ENCODE results near the gene KCNN4. TPM values are rescaled to one million over a fixed set of nuclear protein-coding genes. Genes with fewer than 3 reads are reported as not detected.
A peak's percentile ranks its signal among the peaks of the same experiment; 100 is the strongest.

KCNN4 gene
- total RNA-seq, 1 experiment from 2014 or later = 92.7 TPM

- H3K79me2 ChIP-seq (ENCODE audit: low read depth) = peaks cover 15% of the 10 kb centered on the region; the same call in 1 of the 2 replicates
- H3K36me3 ChIP-seq (ENCODE audit: low read depth) = no peaks in the 10 kb centered on the region
- H3F3A ChIP-seq (ENCODE audit: insufficient read depth, low read depth) = peaks cover 54% of the 10 kb centered on the region
- H3K27me3 ChIP-seq (ENCODE audit: insufficient read depth, low read depth) = no peaks in the 10 kb centered on the region
- H3K4me2 ChIP-seq = peak overlapping the region; percentile 32
- DNase-seq = peak in 1 of 2 experiments; percentile 41
- BruUV-seq (replicated peaks) = no TSS peak
- no peaks in the 10 kb centered on the region for H4K20me1 ChIP-seq (ENCODE audit: insufficient read depth)
- no peaks in the 10 kb centered on the region for H3K9me2 ChIP-seq (ENCODE audit: insufficient read depth)
- H3K4me1 ChIP-seq (replicated peaks; ENCODE audit: insufficient read depth) = peaks cover 57% of the 10 kb centered on the region
- intact Hi-C loops (cut with micrococcal nuclease; ENCODE audit: unreplicated experiment) = no loop called here
- TF ChIP-seq, protein P1, sequence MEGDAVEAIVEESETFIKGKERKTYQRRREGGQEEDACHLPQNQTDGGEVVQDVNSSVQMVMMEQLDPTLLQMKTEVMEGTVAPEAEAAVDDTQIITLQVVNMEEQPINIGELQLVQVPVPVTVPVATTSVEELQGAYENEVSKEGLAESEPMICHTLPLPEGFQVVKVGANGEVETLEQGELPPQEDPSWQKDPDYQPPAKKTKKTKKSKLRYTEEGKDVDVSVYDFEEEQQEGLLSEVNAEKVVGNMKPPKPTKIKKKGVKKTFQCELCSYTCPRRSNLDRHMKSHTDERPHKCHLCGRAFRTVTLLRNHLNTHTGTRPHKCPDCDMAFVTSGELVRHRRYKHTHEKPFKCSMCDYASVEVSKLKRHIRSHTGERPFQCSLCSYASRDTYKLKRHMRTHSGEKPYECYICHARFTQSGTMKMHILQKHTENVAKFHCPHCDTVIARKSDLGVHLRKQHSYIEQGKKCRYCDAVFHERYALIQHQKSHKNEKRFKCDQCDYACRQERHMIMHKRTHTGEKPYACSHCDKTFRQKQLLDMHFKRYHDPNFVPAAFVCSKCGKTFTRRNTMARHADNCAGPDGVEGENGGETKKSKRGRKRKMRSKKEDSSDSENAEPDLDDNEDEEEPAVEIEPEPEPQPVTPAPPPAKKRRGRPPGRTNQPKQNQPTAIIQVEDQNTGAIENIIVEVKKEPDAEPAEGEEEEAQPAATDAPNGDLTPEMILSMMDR (conservative IDR thresholded peaks at IDR 0.05) = no peak; the same call in 1 of the 2 replicates
- TF ChIP-seq EZH2 (IDR thresholded peaks at IDR 0.05; ENCODE audit: low read depth) = no peak
- ChIA-PET CTCF (no interaction called here), POLR2A (ENCODE audit: unreplicated experiment) (interaction anchor here (0.5 to 0.6 kb wide), 3 partner anchors 73 to 91 kb away, joined by 3 to 13 read pairs (median 3); partner anchors contain the start of gene PLAUR)
- H3K9me3 ChIP-seq (ENCODE audit: insufficient read depth, low read depth) = no peaks in the 10 kb centered on the region
- peak overlapping the region; percentile 49 for H3K27ac ChIP-seq
- H2AFZ ChIP-seq = no peak overlapping the region
- H3K4me3 ChIP-seq = no peak overlapping the region
Observed at GRCh38 chr19:43759515-43759914, 21.3 kb downstream of the KCNN4 start.

- H3F3A ChIP-seq (ENCODE audit: insufficient read depth, low read depth) = peaks cover 64% of the 10 kb centered on the region
- H3K27ac ChIP-seq = peak overlapping the region; percentile 92
- no peaks in the 10 kb centered on the region for H3K9me3 ChIP-seq (ENCODE audit: insufficient read depth, low read depth)
- peak; percentile 55 to 80 for DNase-seq
- POLR2A ChIA-PET (ENCODE audit: unreplicated experiment) = interaction anchor here (0.7 to 1.4 kb wide), 3 partner anchors 9 to 87 kb away, joined by 5 to 7 read pairs (median 7); no protein-coding TSS in a partner anchor
- H3K27me3 ChIP-seq (ENCODE audit: insufficient read depth, low read depth) = no peaks in the 10 kb centered on the region
- H3K4me3 ChIP-seq = peak overlapping the region; percentile 99
- peak overlapping the region; percentile 100 for H3K4me2 ChIP-seq
- H4K20me1 ChIP-seq (ENCODE audit: insufficient read depth) = peaks cover 15% of the 10 kb centered on the region
- BruUV-seq (replicated peaks) = TSS peak; percentile 64
- peaks cover 18% of the 10 kb centered on the region for H3K36me3 ChIP-seq (ENCODE audit: low read depth)
- H3K79me2 ChIP-seq (ENCODE audit: low read depth) = peaks cover 55% of the 10 kb centered on the region
- no peaks in the 10 kb centered on the region for H3K9me2 ChIP-seq (ENCODE audit: insufficient read depth)
- peak overlapping the region; percentile 75 for H2AFZ ChIP-seq
- peaks cover 65% of the 10 kb centered on the region for H3K4me1 ChIP-seq (replicated peaks; ENCODE audit: insufficient read depth)
- intact Hi-C loops (cut with micrococcal nuclease; ENCODE audit: unreplicated experiment) = loop anchor here (2.0 kb wide), 1 partner anchor 29 kb away; no protein-coding TSS in a partner anchor
- TF ChIP-seq, protein P1 (conservative IDR thresholded peaks at IDR 0.05) = no peak
- TF ChIP-seq EZH2 (IDR thresholded peaks at IDR 0.05; ENCODE audit: low read depth) = no peak
- CTCF ChIA-PET = interaction anchor here (0.9 kb wide), 1 partner anchor 201 kb away, joined by 3 read pairs; no protein-coding TSS in a partner anchor
Observed at GRCh38 chr19:43755256-43755801, 25.4 kb downstream of the KCNN4 start.

DNA sequence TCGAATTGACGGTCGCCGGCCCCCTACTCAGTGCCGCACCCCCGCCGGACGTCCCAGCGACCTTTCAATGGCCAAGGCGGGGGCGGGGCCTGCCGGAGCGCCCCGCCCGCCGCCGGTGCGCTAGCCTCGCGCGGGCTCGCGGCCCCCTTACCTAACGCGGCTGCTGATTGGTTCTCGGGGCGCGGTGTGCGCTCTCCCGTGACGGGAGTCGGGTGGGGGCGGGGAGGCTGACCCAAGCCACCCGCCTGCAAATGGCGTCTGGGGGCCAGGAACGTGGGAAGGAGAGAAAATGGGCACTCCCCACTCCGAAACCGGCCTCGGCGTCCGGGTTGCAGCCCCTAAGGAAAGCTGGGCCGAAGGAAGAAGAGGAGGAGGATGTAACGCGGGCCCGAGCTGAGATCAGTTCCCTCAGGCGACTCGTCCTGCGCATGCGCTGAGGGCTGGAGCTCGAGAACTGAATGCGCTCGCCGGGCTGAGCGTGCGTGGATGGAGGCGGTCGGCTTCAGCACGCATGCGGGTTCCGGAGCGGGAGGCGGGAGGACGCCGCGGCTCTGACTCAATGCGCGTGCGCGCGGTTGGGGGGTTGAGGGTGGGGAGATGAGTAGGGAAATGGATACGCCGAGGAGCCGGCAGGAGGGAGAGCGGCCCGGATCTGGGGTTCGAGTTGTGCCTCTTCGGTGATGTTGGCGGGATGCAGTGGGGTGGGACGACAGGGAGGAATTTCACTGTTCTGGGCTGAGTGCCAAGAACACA lies 26.1 kb downstream of the KCNN4 start, which contains the start of gene SMG9:
TSS of gene SMG9 (minus strand) at position 460 of the 753 bp plus-strand sequence. CDS start 4,221 bp downstream, outside the sequence.
- H4K20me1 ChIP-seq (ENCODE audit: insufficient read depth) = peaks cover 15% of the 10 kb centered on the region
- BruUV-seq (replicated peaks) = no TSS peak
- peaks cover 61% of the 10 kb centered on the region for H3K79me2 ChIP-seq (ENCODE audit: low read depth)
- H2AFZ ChIP-seq = peak within 1 kb of the TSS; percentile 75
- POLR2A ChIA-PET (ENCODE audit: unreplicated experiment) = interaction anchor here (0.5 to 2.1 kb wide), 5 partner anchors 10 to 1868 kb away, joined by 3 to 18 read pairs (median 7); partner anchors contain the start of gene LYPD3
- H3K9me3 ChIP-seq (ENCODE audit: insufficient read depth, low read depth) = no peaks in the 10 kb centered on the region
- H3K27me3 ChIP-seq (ENCODE audit: insufficient read depth, low read depth) = no peaks in the 10 kb centered on the region
- no peaks in the 10 kb centered on the region for H3K9me2 ChIP-seq (ENCODE audit: insufficient read depth)
- peak within 1 kb of the TSS; percentile 99 for H3K4me3 ChIP-seq
- peaks cover 62% of the 10 kb centered on the region for H3K4me1 ChIP-seq (replicated peaks; ENCODE audit: insufficient read depth)
- peak within 1 kb of the TSS; percentile 92 for H3K27ac ChIP-seq
- no peak for TF ChIP-seq EZH2 (IDR thresholded peaks at IDR 0.05; ENCODE audit: low read depth)
- TF ChIP-seq, protein P1 (conservative IDR thresholded peaks at IDR 0.05) = no peak
- CTCF ChIA-PET = interaction anchor here (0.6 to 1.1 kb wide), 4 partner anchors 23 to 200 kb away, joined by 3 to 4 read pairs (median 3); partner anchors contain the start of gene KCNN4
- intact Hi-C loops (cut with micrococcal nuclease; ENCODE audit: unreplicated experiment) = loop anchor here (1.0 to 2.0 kb wide), 2 partner anchors 25 to 30 kb away; no protein-coding TSS in a partner anchor
- peaks cover 25% of the 10 kb centered on the region for H3K36me3 ChIP-seq (ENCODE audit: low read depth)
- H3K4me2 ChIP-seq = peak within 1 kb of the TSS; percentile 100
- H3F3A ChIP-seq (ENCODE audit: insufficient read depth, low read depth) = peaks cover 61% of the 10 kb centered on the region
- DNase-seq = peak; percentile 84 to 98
